ENCODE results near the gene TIGAR.

DNA sequence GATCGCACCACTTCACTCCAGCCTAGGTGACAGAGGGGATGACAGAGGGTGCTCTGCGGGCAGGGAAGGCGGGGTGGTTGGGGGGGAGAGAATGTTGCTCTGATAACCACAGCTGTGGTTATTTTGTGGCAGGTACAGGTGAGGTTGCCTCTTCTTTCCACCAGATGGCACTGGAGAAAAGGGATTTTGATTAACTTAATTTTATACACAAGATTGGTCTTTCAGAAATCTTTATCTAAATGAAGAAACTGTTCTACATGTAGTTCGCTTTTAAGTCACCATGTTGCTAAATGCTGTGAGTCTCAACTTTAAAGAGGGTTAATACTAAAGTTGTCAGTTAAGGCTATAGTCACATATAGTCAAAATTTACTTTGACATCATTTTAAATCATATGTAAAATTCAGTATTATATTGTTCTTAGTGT is 32.8 kb downstream of the TIGAR start:
- TF ChIP-seq, protein P1, sequence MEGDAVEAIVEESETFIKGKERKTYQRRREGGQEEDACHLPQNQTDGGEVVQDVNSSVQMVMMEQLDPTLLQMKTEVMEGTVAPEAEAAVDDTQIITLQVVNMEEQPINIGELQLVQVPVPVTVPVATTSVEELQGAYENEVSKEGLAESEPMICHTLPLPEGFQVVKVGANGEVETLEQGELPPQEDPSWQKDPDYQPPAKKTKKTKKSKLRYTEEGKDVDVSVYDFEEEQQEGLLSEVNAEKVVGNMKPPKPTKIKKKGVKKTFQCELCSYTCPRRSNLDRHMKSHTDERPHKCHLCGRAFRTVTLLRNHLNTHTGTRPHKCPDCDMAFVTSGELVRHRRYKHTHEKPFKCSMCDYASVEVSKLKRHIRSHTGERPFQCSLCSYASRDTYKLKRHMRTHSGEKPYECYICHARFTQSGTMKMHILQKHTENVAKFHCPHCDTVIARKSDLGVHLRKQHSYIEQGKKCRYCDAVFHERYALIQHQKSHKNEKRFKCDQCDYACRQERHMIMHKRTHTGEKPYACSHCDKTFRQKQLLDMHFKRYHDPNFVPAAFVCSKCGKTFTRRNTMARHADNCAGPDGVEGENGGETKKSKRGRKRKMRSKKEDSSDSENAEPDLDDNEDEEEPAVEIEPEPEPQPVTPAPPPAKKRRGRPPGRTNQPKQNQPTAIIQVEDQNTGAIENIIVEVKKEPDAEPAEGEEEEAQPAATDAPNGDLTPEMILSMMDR (IDR thresholded peaks at IDR 0.05), result peak; percentile 26 to 64 (median 44)
- no peak for TF ChIP-seq POLR2A (IDR thresholded peaks at IDR 0.05)
